Breast epithelium (tissue), 3 donors: ENCODE results near the gene RLN1.

ENCODE experiments used
- POLR2A ChIP-seq: fragments of 450-650 bp; IDR thresholded peaks from one replicate; pipeline ENCODE4 v1.6.1; 2016; ENCODE audit warnings: antibody characterized with exemption, mild to moderate bottlenecking, moderate library complexity
- TF ChIP-seq, protein P1 (sequence below), 3 donors: fragments of 450-650 bp; IDR thresholded peaks; one replicate each; pipeline ENCODE4 v1.5.1; 2016 to 2017; ENCODE audit warnings: antibody characterized with exemption in 3 of 3, mild to moderate bottlenecking in 3 of 3, moderate library complexity in 3 of 3

DNA sequence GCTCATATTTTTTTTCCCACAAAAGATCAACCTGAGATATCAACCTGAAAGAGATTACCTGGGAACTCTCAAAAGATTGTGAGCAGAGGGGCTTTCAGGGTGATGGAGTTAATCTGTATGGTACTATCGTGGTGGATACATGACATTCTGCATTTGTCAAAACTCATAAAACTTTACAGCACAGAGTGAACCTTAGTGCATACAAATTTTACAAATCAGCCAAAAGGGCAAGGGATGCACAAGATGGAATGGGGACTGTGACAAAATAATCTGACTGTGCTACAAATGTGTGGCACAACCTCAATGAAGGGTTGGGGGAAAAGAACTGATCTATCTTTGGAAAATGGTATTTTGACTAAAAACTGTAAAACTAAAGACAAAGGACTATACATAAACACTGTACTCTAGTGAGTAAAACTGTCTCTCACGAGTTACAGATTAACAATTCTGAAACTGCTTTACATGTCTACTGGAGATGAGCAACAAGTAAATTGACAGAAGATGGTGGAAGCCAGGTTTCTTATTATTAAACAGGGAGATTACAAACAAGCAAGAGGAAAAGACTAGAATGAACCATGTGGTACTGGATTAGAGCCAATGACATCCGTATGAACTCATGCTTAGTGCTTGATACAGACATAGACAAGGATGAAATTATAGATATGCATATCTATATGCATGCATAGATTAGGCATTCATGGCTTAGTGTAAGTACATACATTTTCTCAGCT, 24.8 kb upstream of the RLN1 start:
- TF ChIP-seq POLR2A, result no peak
- TF ChIP-seq, protein P1, sequence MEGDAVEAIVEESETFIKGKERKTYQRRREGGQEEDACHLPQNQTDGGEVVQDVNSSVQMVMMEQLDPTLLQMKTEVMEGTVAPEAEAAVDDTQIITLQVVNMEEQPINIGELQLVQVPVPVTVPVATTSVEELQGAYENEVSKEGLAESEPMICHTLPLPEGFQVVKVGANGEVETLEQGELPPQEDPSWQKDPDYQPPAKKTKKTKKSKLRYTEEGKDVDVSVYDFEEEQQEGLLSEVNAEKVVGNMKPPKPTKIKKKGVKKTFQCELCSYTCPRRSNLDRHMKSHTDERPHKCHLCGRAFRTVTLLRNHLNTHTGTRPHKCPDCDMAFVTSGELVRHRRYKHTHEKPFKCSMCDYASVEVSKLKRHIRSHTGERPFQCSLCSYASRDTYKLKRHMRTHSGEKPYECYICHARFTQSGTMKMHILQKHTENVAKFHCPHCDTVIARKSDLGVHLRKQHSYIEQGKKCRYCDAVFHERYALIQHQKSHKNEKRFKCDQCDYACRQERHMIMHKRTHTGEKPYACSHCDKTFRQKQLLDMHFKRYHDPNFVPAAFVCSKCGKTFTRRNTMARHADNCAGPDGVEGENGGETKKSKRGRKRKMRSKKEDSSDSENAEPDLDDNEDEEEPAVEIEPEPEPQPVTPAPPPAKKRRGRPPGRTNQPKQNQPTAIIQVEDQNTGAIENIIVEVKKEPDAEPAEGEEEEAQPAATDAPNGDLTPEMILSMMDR (IDR thresholded peaks at IDR 0.05), result no peak
